Non-pigmented ciliary epithelial cell (primary cell): ENCODE measurements around the gene LOXHD1.

Experiments used
- DNase-seq: peaks from one replicate; pipeline ENCODE4 v3.0.0-alpha.2; 2010; ENCODE audit warnings: low read depth

The LOXHD1 gene

DNA sequence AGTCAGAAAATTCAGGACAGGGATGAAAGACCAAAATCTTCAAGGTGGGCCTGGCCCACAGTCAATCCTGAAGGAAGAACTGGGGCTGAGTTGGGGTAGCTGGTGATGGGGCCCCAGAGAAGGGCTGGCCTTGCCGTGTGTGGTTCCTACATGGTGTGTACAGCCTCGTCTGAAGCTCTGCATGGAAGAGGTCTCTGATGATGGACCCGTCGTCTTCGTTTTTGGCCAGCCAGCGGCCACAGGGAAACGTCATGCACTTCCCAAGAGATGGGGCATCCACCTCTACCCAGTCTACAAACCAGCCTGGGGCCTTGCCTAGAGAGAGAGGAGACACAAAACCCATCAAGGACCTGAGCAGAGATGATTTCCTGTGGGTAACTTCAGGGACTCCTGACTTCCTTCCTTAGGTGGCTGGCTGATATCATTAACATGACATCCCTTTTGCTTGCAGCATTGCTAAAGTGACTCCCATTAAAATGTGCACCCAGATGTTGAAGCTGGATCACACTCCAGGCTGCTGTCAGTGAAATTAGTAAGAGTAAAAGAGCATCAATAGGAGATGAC is 115.3 kb downstream of the LOXHD1 start:
- DNase-seq, result no peak

DNA sequence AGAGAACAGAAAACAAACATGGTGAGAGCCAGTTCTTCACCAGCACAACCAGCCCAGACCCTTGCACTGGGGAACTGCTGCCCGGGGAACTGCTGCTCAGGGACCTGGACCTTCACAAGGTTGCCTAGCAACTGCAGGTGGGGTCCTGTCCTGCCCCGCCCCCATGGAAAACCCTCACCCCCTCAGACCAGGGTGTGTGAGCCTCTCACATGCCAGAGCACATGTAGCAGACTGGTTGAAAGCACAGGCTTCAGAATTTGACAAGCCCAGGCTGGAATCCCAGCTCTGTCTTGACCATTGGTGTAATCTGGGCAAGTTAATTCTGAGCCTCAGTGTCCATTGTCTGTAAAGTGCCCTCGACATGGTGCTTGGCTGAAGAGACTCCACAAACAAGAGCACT is 118.6 kb downstream of the LOXHD1 start:
- DNase-seq, result no peak

DNA sequence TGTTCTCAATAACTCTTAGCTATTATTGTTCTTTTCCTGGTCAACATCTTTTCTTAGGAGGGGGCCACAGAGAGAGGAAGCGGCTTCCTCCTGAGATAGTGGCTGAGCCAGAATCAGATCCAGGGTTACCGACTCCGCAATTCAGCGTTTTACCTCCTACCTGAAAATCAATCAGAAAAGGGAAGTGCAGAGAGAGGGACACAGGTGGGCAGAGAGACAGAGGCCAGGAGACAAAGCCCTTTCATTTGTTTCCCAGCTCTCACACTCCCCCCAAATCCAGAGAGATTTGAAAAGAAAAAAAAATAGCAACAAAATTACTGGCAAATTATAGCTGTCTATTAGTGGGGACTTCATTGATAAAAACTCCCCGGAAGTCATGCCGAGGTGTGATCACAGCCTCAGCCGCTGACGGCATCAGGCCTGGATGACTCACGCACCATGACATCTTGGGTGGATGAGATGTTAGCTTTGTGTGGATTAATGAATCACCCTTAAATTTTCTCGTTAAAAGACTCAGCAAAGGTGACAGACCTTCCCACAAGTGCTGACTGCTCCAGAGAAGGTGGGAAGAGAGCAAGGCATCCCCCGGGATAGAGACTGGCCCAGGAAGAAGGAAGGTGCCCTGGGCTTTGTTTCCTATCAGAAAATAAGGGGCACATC is 120.7 kb downstream of the LOXHD1 start:
- DNase-seq, result no peak

DNA sequence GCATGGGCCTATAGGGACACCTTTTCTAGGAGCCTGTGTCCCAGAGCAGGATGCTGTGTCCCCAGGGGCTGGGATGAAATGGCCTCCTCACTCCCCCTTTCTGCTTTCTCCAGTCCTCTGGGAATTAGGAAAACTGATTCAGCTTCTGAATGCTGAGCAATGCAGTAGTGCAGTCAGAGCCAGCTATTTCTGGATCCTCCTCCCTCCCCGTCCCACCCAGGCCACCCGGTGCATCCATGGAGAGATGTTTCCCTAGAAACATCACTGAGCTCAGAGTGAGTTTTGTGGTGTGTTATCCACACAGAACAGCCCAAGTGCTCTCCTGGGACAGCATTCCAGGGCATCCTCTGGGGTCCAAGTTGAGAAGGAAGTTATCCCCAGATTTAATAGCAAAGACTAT is 125.5 kb downstream of the LOXHD1 start:
- no peak for DNase-seq

DNA sequence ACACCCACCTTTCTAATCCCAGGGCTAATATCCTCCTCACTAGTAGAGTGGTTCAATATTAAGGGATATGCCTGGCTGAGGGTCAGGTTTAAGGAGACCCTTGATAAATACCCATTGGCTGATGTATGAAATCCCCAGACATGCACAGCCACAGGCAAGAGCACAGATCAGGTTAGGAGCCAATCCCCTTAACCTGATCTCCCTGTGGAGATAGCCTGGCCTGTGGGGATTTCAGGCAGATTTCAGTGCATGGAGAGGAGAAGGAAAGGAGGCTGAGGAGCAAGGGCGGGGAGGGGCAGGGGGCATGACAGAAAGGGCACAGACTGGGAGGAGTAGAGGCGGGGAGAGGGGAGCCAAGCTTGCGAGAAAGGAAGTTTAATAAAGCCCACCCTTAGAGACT is 129.0 kb downstream of the LOXHD1 start:
- no peak for DNase-seq

DNA sequence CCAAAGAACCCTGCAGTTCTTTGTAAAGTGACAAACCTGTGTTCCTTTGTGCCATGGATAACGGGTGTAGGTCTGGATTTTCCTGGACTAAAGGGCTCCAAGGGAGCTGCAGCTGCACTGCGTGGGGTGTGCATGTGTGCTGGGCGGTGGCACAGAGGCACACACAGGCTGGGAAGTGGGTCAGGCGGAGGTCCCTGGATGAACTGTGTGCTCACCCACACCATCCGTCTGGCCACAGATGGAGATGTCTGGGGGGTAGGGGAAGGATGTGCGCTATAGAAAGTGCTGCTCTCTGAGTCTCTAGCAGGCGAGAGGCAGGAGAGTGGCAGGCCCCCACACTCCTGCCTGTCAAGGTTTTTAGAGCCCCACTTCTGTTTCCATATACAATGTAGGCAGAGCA is 137.2 kb downstream of the LOXHD1 start:
- DNase-seq, result no peak

DNA sequence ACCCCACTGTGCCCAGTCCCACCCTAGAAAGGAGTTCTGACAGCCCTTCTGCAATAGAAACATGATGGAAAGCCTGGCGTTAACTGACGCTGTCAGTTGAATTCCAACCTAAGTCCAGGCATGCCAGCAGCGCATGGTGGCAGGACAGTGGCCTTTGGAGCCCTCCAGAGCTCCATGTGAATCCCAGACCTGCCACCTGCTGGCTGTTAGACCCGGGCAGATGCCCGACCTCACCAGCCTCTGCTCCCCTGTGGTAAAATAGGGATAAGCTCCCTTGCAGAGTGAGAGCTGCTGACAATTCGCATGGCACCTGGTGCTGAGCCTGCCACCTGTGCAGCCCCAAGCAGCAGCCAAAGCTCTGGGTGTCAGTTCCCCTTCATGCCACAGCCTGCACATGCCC is 138.6 kb downstream of the LOXHD1 start:
- DNase-seq, result no peak

DNA sequence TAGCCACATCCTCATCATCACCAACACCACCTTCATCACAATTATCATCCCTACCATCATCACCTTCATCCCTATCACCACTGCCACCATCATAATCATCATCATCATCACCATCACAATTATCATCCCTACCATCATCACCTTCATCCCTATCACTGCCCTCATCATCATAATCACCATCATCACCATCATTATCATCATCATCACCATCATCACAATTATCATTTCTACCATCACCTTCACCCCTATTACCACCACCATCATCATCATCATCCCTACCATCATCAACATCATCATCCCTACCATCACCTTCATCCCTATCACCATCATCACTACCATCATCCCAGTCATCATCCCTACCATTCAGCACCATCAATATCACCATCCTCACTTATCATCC is 140.5 kb downstream of the LOXHD1 start:
- DNase-seq, result no peak

DNA sequence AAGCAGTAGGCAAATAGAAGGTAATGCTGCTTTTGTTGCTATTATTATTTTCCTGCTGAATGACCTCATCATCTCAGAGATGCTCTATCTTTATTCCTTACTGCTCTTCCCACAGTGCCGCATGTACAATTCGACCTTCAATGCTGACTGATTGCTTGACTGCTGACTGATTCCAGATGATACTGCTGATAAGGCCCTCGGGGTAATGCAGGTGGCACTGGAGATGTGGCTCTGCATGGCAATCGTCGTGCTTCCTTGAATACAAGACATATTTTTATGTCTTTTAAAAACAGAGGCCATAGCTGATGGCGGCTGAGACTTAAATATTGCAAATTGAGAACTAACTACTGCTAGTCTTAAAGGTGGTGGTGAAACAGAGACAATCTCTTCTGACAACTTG is 146.6 kb downstream of the LOXHD1 start:
- no peak for DNase-seq

DNA sequence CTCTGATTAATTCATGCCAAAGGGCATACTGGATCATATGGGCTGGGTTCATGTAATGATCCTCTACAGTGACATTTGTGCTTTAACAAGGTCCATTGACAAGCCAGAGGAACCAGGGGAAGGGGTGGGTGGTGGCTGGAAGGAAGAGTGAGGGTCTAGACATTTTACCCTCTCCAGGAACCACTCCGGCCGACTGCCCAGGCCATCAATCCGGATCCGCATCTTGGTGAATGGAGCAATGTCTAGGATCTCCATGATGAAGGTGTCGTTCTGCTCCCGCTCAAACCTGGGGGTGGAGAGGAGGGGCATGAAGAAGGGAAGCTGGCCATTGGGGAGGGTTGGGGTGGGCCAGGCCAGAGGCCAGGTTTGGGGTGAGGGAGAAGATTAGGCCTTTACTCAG is 147.5 kb downstream of the LOXHD1 start:
- no peak for DNase-seq

DNA sequence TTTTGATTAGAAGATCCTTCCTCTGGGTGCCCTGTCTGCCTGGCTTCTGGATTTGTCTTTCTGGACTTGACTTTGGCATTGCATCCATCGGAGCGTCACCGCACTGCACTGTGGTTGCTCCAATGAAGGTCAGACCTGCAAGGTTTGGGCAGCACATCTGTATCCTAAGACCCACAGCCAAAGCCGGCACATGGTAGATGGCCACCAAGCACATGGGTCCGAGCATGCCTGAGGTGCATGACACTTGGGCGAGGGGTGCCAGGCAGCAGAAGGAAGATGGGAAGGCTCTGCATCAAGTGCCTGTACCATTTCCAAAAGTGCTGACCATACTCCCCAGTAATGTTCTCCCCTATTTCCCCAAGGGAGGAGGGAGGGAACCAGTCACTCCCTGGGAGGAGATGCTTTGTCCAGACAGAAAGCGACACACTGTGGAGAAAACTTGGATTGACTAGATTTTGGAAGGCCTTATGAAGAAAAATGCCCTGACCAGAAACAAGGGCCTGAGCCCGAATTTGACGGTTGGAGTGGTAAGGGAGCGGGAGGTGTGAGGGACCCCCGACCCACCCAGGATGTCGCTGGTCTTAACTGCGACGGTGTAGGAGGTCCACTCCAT is 149.9 kb downstream of the LOXHD1 start:
- no peak for DNase-seq

DNA sequence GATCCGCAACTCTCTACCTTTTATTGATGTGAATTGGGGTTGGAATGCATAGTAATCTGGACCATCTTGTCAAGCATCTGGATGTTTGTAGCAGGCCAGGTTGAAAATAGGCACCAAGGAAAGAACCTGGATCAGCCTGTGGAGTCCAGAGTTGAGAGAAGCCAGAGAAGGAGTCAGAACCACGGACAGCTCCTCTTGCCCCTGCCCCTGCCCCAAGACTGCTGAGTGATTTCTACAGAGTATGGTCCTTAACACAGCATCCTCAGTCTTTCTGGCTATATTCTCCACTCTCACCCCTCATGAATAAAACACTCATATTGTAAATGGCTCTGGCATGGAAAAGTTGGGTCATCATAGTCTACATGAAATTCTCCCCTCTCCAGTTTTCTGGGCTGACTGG is 154.6 kb downstream of the LOXHD1 start:
- DNase-seq, result no peak

DNA sequence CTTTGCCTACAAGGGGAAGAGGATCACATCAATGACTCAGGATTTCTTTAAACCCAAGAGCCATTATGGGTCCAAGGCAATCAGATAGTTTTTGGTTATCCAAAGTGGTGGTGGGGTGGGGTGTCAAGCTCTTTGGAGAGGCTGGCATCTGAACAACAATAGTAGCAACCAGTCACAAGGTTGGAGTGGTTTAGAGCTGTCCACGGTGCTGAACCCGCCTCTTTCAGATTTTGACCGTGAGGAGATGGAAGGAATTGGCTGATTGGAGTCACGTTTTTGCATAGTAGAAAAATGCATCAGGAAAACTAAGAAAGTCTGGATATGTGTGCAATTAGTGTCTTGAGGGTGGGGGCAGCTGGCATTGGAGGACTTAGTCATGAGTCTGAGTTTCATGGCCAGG is 159.9 kb downstream of the LOXHD1 start:
- no peak for DNase-seq

DNA sequence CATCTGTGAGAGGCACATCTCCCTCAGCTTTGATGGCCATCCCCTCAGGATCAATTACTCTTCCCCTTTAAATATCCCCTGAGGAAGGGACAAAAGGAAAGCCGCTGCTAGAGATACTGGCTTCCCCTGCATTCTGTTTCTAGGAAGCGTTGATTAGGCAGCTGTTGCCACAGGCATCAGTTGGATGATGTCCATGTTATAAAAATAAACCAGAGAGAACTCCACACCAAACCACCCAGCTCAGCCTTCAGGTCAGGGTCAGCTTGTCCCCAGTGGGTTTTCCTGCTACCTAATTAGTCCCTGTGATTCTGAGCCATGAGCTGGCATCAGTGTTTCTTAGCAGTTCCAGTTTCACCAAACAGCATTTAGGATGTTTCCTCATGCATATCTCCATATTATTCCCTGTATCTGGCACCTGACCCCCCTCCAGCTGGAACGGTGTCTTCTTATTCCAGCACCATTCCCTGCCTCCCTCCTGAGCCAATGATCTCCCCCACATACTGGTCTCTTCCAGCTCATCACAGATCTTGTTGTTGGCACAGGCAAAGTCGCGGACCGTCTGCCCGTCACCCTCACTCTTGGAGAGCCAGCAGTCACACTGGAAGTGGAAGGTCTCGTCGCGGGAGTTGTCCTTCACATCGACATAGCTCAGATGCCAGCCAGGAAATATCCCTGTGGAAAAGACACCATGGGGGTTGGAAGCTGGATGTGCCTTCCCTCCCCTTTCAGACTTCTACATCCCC is 168.4 kb downstream of the LOXHD1 start:
- no peak for DNase-seq

DNA sequence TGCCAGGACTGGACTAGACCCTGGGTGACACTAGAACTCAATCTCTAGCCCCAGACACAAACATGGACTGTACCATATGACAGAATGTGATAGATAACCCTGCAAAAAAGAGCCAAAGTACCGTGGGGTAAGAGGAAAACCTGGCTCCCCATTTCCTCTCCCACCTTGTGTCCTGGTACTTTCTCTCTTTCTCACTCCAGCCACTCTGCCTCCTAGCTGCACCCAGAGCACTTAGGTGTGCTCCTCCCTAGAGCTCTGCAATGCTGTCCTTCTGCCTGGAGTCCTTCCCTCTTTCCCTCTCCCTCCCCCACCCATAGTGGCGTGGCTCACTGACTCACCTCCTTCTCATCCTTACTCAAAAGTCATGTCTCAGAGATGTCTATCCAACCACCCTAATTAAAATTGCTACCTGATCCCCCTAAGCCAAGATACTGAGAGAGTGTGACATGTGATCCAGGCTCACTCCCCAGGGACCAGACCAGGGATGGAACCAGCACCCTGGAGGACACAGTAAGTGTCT is 171.3 kb downstream of the LOXHD1 start:
- no peak for DNase-seq

DNA sequence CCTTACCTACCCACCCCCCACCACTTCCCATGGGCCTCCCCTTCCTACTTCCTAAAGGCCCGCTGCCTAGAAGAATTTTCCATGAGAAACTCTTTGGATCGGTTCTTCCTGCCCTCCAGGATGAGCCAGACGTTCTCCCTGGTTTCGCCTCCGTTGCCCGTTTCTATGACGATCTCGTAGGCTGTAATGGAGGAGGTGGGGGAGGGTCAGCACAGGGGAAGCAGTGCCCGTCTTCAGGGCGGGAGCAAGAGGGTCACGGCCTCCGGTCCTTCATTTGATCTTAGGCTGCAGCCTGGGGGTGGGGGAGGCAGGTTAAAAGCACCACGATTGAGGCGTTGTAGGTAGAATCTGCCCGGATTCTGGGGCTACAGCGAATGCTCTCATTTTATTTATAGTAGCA is 172.0 kb downstream of the LOXHD1 start:
- DNase-seq, result no peak

DNA sequence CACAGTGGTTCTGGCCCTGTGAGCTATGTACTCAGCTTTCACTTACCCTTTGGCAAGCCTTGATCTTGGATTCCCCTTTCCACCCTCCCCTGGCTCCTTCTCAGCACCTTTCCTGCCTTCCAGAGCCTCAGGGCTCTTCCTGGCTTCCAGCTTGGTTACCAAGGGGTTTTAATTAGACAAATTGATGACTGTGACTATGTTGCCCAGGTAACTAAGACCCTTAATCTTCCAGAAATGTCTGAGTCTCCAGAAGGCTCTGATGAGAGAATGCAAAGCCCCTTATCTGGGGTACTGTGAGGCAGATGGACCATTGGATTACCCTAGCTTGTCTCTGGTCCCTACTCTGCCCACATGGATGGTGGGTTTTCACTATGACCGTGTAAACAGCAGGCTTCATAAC is 174.2 kb downstream of the LOXHD1 start:
- DNase-seq, result no peak

DNA sequence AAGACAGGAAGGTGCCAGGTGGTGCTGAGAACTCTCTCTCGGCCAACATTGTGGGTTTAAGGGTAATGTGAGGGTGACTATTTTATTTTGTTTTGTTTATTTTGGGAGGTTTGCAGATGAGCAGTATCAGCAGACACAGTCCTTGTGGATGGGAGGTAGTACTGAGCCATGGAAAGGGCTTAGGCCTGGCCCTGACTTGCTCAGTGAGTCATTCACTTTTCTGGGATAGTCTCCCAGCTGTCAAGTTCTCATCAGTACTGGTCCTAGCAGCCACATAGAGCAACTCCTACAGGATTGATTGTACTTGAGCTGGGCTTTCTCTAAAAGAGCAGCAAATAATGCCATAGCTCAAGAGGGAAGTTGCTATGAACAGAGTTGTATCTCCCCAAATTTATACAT is 175.2 kb downstream of the LOXHD1 start:
- DNase-seq, result no peak

DNA sequence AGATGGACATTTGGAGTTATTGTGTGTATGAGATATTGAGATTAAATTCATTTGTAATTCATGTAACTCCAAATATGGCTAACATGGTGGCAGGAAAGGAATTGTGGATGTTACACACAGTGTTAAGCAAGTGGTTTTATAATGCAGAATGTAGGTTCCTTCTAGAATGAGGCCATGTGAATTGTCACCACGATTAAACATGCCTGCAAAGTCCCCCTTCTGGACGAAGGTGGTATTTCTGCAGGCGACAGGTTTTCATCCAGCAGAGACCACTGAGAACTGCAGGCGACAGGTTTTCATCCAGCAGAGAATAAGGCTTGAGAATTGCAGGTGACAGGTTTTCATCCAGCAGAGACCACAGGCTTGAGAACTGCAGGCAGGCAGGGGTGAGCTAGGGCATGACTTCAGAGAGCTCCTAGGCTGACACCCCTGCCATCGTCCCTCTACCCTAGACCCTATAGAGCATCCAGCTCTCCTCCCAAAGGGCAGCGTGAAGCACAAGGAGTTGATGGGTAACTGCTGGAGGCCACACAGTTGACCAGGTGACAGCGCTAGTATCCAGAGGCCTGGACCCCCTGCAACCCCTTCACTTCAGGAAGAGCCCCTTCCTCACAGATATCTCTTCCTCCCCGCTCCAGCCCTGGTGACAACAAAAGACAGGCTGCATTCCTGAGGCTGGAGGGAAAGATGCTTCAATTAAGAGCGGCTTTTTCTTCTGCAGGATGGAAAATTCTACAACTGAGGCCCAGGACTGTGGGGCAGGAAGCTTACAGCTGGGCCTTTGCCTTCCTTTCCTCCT is 175.8 kb downstream of the LOXHD1 start:
- peak; percentile 18 for DNase-seq

DNA sequence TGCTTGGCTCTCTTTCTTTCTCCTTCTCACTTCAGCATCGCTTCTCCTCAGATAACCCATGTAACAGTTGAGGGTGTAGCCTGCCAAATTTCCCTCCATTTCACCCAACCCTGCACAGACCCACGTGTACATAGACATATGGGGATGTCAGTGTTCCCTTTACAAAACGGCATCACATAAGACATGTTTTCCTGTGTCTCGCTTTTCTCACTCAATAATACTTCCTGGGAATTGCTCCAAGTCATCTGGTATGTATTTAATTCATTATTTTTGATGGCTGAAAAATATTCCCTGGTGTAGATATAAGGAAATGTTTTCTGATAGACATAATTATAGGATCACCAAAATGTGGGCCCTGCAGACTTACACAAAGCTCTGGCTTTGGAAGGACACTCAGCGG is 176.8 kb downstream of the LOXHD1 start:
- DNase-seq, result no peak

DNA sequence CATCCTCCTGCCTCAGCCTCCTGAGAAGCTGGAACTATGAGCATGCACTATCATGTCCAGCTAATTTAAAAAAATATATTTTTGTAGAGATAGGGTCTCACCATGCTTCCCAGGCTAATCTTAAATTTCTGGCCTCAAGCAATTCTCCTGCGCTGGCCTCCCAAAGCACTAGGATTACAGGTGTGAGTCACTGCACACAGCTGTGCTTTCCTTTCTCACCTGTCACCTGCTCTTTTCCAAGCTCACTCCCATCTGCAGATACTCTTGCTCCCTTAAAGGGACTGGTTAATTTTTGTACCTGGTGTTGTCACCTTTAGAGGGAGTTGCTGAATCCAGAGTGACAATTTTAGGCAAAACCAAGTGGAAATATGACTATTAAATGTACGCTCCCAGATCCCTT is 178.2 kb downstream of the LOXHD1 start:
- no peak for DNase-seq

DNA sequence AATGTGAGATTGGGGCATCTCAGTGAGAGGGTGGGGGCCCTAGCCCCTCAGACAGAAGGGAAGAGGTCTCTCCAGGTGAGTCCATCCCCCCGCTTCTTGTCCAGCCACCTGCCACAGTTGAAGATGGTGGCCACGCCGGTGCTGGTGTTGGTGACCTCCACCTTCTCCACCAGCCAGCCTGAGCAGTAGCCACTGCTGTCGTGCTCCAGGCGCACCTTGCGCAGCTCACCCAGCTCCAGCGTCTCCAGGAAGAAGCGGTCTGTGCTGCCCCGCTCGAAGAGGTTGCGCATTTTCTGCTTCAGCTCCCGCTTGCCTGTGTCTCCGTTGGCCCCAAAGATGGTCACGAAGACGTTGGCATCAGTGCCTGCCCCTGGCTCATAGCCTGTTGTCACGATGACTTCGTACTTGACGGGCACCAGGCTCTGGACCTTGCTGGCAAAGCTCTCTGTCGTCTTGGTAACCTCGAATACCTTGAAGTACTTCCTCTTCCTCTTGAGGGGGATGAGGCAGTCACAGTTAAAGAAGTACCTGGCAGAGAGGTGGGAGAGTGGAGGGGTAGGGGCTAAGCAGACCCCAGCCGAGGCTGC is 179.5 kb downstream of the LOXHD1 start:
- no peak for DNase-seq
